ENCODE data around the gene MYO9A.

DNA sequence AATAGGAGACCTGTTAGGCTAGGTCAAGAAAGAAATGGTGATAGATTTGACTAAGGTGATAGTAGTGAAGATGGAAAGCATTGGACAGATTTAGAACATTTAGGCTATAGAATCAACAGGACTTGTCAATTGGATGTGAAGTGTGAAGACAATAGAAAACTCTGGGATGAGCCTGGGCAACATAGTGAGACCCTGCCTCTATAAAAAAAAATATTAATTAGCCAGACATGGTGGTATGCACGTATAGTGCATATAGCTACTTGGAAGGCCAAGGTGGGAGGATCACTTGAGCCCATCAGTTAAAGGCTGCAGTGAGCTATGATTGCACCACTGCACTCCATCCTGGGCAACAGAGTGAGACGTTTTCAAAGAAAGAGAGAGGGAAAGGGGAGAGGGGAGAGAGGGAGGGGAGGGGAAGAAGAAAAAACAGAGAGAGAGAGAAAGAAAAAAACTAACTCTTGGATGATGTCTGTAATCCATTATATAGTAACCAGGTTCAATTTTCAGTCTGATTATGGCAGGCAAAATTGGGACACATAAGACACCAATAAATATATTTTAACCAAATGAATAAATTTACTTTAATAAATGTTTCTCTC, 9.9 kb upstream of the MYO9A start:
- TF ChIP-seq POLR2AphosphoS5 (IDR thresholded peaks at IDR 0.05; ENCODE audit: low read depth, low read length) (no peak), POLR2A (IDR thresholded peaks at IDR 0.05; ENCODE audit: low read depth, low read length) (no peak), TAF1 (IDR thresholded peaks at IDR 0.05; ENCODE audit: borderline replicate concordance, low read depth, low read length) (no peak)

All from GM12892 (cell line).